HepG2 (cell line): ENCODE measurements around the gene ZNF134. TPM values are rescaled to one million over a fixed set of nuclear protein-coding genes. Genes with fewer than 3 reads are reported as not detected.

ENCODE experiments used
- ARNT2 ChIP-seq: sonication (generic); formaldehyde crosslinking; IDR thresholded peaks from 2 replicates; pipeline ENCODE4 v1.8.0; 2022; ENCODE audit warnings: mild to moderate bottlenecking, low read depth, missing genetic modification reagents, moderate library complexity
- ATF3 ChIP-seq: sonication (generic); formaldehyde crosslinking; IDR thresholded peaks from 2 replicates; pipeline ENCODE4 v1.4.0; 2020; ENCODE audit warnings: missing genetic modification reagents
- GATAD1 ChIP-seq: IDR thresholded peaks from 2 replicates; pipeline ENCODE4 v1.6.1; 2016; ENCODE audit warnings: missing genetic modification reagents, missing compliant biosample characterization
- HDAC1 ChIP-seq: sonication (generic); formaldehyde crosslinking; IDR thresholded peaks from 2 replicates; pipeline ENCODE4 v1.5.1; 2020; ENCODE audit warnings: mild to moderate bottlenecking, missing genetic modification reagents
- KMT2A ChIP-seq: sonication (generic); formaldehyde crosslinking; IDR thresholded peaks from 2 replicates; pipeline ENCODE4 v1.4.0; 2020; ENCODE audit warnings: missing genetic modification reagents
- MAX ChIP-seq: IDR thresholded peaks from 2 replicates; pipeline ENCODE4 v1.6.1; 2012; ENCODE audit warnings: inconsistent platforms
- MAZ ChIP-seq, 2 experiments: sonication (generic) in 1 of 2; formaldehyde crosslinking in 1 of 2; IDR thresholded peaks; 2 replicates each; pipeline versions ENCODE4 v1.5.0 to v1.6.1; 2012 to 2020; ENCODE audit warnings: low read depth in 2 of 2, mild to moderate bottlenecking in 2 of 2, borderline replicate concordance in 1 of 2, improper control_type of control experiment in 1 of 2, low read length in 1 of 2, missing genetic modification reagents in 1 of 2, moderate library complexity in 1 of 2
- MLX ChIP-seq: IDR thresholded peaks from 2 replicates; pipeline ENCODE4 v1.6.1; 2016
- NFKB2 ChIP-seq: sonication (generic); formaldehyde crosslinking; IDR thresholded peaks from 2 replicates; pipeline ENCODE4 v1.4.0; 2020; ENCODE audit warnings: missing genetic modification reagents, borderline replicate concordance
- NR2F2 ChIP-seq: IDR thresholded peaks from 2 replicates; pipeline ENCODE4 v1.6.1; 2012; ENCODE audit warnings: low read depth, inconsistent platforms, borderline replicate concordance
- PHF8 ChIP-seq: sonication (generic); formaldehyde crosslinking; IDR thresholded peaks from 2 replicates; pipeline ENCODE4 v1.5.0; 2020; ENCODE audit warnings: missing genetic modification reagents
- RCOR2 ChIP-seq: IDR thresholded peaks from 2 replicates; pipeline ENCODE4 v1.6.1; 2016; ENCODE audit warnings: missing biosample characterization, missing genetic modification reagents
- SALL2 ChIP-seq: sonication (generic); formaldehyde crosslinking; IDR thresholded peaks from 2 replicates; pipeline ENCODE4 v1.8.1; 2023; ENCODE audit warnings: mild to moderate bottlenecking, missing genetic modification reagents, inconsistent platforms
- XRCC5 ChIP-seq: fragments of 200-400 bp; formaldehyde crosslinking; optimal IDR thresholded peaks from 2 replicates; pipeline ENCODE3; 2017; ENCODE audit warnings: mild to moderate bottlenecking, low read length
- ZBTB25 ChIP-seq: IDR thresholded peaks from 2 replicates; pipeline ENCODE4 v1.6.1; 2018; ENCODE audit warnings: missing genetic modification reagents
- ZBTB4 ChIP-seq: sonication (generic); formaldehyde crosslinking; IDR thresholded peaks from 2 replicates; pipeline ENCODE4 v1.4.0; 2020; ENCODE audit warnings: missing genetic modification reagents, mild to moderate bottlenecking, borderline replicate concordance
- ZNF512 ChIP-seq: sonication (generic); formaldehyde crosslinking; IDR thresholded peaks from 2 replicates; pipeline ENCODE4 v1.4.0; 2020; ENCODE audit warnings: mild to moderate bottlenecking, missing genetic modification reagents
- ZNF781 ChIP-seq: sonication (generic); formaldehyde crosslinking; IDR thresholded peaks from 2 replicates; pipeline ENCODE4 v1.5.1; 2020; ENCODE audit warnings: borderline replicate concordance, mild to moderate bottlenecking, missing genetic modification reagents; ENCODE audit errors: not compliant biosample characterization
- polyA plus RNA-seq, 8 experiments: library from polyadenylated mRNA; depleted of rRNA in 3 of 8; stranded (reverse) in 7 of 8; unstranded in 1 of 8; fragments of >200 nt; fragmentation: Illumina TruSeq in 4 of 8; extraction: Trizol in 4 of 8; gene quantifications; 2 replicates each; pipeline versions ENCODE4 v1.2.1 to v1.2.3, GENCODE V29; 2011 to 2016; ENCODE audit warnings: low read depth in 4 of 8, missing spikeins in 1 of 8, mixed read lengths in 1 of 8; ENCODE audit not compliant: insufficient read depth in 1 of 8
- total RNA-seq, 5 experiments: library from RNA; depleted of rRNA; stranded (reverse); fragments of >200 nt; fragmentation: Illumina TruSeq; extraction: Trizol; gene quantifications; 2 replicates each; pipeline ENCODE4 v1.2.3, GENCODE V29; 2016; ENCODE audit warnings: low read depth in 1 of 5

The ZNF134 gene
- total and polyA plus RNA-seq, 2 of the 13 experiments (the other 11 are each of a cell fraction or from before 2014, with no cell fraction given): 6.8 to 17.1 TPM

- TF ChIP-seq MAZ (IDR thresholded peaks at IDR 0.05; ENCODE audit: borderline replicate concordance, low read depth, low read length) (no peak), MAZ (CRISPR knock-in tag; IDR thresholded peaks at IDR 0.05; ENCODE audit: low read depth) (peak; percentile 76), RCOR2 (CRISPR knock-in tag) (no peak), MAX (peak; percentile 69), GATAD1 (CRISPR knock-in tag) (0 out of 2 replicates have a peak, but pooled peaks have one; percentile 16), NR2F2 (peak; percentile 39; the same call in 1 of the 2 replicates), HDAC1 (peak; percentile 57), ATF3 (CRISPR knock-in tag) (no peak), ZBTB4 (CRISPR knock-in tag) (0 out of 2 replicates have a peak, but pooled peaks have one; percentile 31), MLX (CRISPR knock-in tag) (0 out of 2 replicates have a peak, but pooled peaks have one; percentile 25), KMT2A (peak; percentile 70), PHF8 (peak; percentile 71), ZNF781 (peak; percentile 71), NFKB2 (CRISPR knock-in tag) (peak; percentile 67; the same call in 1 of the 2 replicates), ZBTB25 (CRISPR knock-in tag) (0 out of 2 replicates have a peak, but pooled peaks have one; percentile 22), ARNT2 (CRISPR knock-in tag) (peak; percentile 90), SALL2 (CRISPR knock-in tag) (0 out of 2 replicates have a peak, but pooled peaks have one; percentile 47), ZNF512 (CRISPR knock-in tag) (no peak), XRCC5 (peak; percentile 16)
Observed at GRCh38 chr19:57664269-57665127, 50.5 kb downstream of the ZNF134 start (continued).
